HG03565 (cell line): Measurements from ENCODE around the gene INSC.

Experiments
- ATAC-seq: cut with Tn5 transposase; IDR thresholded peaks from one replicate; pipeline ENCODE4 v1.9.1; 2021; ENCODE audit warnings: mild to moderate bottlenecking, moderate library complexity; ENCODE audit not compliant: unreplicated experiment

Gene INSC

GRCh38 chr11:15212876-15213275 is 98.2 kb downstream of the INSC start:
- ATAC-seq = no peak

GRCh38 chr11:15213471-15214231 is 98.9 kb downstream of the INSC start:
- no peak for ATAC-seq

- no peak for ATAC-seq
Observed at GRCh38 chr11:15215005-15215404, 100.3 kb downstream of the INSC start.

- ATAC-seq = peak; percentile 68
Observed at GRCh38 chr11:15216678-15217077, 102.0 kb downstream of the INSC start.

- ATAC-seq = no peak
Observed at GRCh38 chr11:15217416-15217815, 102.7 kb downstream of the INSC start.

GRCh38 chr11:15222777-15223176 is 108.1 kb downstream of the INSC start:
- ATAC-seq = no peak

- ATAC-seq = no peak
Observed at GRCh38 chr11:15223318-15223717, 108.6 kb downstream of the INSC start.

GRCh38 chr11:15224466-15224865 is 109.7 kb downstream of the INSC start:
- no peak for ATAC-seq

- ATAC-seq = no peak
Observed at GRCh38 chr11:15227011-15227410, 112.3 kb downstream of the INSC start.

- no peak for ATAC-seq
Observed at GRCh38 chr11:15228331-15228849, 113.7 kb downstream of the INSC start.

- no peak for ATAC-seq
Observed at GRCh38 chr11:15229069-15229468, 114.3 kb downstream of the INSC start.

- ATAC-seq = no peak
Observed at GRCh38 chr11:15232496-15232895, 117.8 kb downstream of the INSC start.

- ATAC-seq = no peak
Observed at GRCh38 chr11:15233371-15234165, 118.8 kb downstream of the INSC start.

- ATAC-seq = no peak
Observed at GRCh38 chr11:15234796-15235195, 120.1 kb downstream of the INSC start.

GRCh38 chr11:15236559-15236958 is 121.8 kb downstream of the INSC start:
- ATAC-seq = no peak

GRCh38 chr11:15238856-15239255 is 124.1 kb downstream of the INSC start:
- ATAC-seq = no peak

- ATAC-seq = no peak
Observed at GRCh38 chr11:15248749-15249148, 134.0 kb downstream of the INSC start.

- ATAC-seq = no peak
Observed at GRCh38 chr11:15258433-15259165, 143.9 kb downstream of the INSC start.

GRCh38 chr11:15266999-15267398 is 152.3 kb downstream of the INSC start:
- ATAC-seq = no peak

GRCh38 chr11:15268598-15268997 is 153.9 kb downstream of the INSC start:
- ATAC-seq = no peak

GRCh38 chr11:15275141-15275540 is 160.4 kb downstream of the INSC start:
- ATAC-seq = no peak
